IPS DF 4.7 (cell line): ENCODE results near the gene FBLN2.
"Not testable (repeated sequence)": the region's sequence is repeated elsewhere in the genome, so short reads cannot be mapped to it uniquely, and the experiment has no call there.

Source experiments
- DNase-seq: peaks from one replicate; pipeline ENCODE4 v3.0.0-alpha.2; 2013; ENCODE audit warnings: low spot score; ENCODE audit errors: extremely low read depth

The FBLN2 gene

DNA sequence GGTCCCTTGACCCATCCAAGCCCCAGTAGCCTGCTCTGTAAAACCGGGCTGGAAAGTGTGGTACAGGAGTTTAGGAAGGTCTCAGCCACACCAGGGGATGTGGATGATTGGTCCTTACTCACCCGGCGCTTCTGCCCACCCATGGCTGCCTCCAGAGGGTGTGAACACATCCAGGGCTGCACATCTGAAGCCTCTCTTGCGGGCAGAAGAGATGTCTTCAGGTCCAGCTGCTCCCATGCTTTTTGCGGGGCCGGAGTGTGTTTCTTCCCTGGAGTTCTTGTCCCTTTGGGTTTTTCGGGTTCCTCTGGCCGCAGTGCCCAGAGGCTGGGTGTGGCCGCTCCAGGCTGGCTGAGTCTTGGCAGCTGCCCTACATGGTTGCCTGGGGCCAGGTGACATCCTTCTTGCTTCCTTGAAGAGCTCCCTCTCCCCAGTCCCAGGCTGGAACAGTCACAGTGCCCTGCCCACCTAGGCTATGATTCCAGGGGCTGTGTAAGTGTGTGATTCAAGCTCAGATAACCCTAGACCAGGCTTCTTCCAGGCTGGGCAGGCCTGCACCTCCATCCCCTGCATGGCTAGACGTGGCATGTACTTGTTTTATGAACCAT, 34.9 kb upstream of the FBLN2 start:
- no peak for DNase-seq

GRCh38 chr3:13514639-13515435, 34.1 kb upstream of the FBLN2 start:
- no peak for DNase-seq

DNA sequence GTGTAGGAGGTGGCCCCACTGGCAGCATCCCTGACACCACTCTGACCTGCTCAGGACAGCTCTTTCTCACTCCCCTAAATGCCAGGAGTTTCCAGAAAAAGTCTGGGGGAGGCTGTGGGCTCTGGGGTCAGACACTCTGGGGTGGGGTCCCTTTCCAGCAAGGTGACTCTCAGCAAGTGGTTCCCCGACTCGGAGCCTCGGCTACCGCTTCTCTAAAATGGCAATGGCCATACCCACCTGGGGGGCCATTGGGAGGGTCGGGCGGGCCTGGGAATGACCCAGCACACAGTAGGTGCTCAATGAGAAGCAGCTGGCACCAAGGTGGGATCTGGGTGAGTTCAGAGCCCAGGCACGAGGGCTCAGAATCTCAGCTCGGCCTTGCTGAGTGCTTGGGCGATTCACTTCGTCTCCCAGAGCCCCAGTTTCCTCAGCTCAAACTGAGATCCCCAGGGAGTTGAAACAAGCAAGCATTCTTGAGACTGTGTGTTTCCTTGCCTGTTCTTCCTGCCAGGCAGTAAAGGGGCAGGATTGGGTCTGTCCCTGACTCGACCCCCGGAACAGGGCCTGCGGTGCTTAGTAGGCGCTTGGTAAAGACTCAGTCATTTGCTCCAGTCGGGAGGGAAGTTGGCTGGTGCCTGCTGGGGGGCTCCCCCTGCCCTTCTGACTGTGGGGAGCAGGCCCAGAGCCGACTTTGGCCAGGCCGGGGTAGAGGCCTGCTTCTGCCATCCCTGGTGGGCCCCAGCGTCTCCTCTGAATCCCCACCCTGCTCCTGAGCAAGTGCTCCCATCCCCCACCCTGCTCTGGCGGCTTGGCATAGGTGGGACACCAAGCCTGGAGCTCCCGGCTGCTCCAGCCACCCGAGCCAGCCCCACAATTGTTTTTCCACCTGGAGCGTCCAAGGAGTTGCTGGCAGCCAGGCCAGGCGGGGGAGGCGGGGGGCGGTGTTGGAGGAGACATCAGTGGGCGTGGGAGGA, 32.9 kb upstream of the FBLN2 start:
- DNase-seq = no peak

DNA sequence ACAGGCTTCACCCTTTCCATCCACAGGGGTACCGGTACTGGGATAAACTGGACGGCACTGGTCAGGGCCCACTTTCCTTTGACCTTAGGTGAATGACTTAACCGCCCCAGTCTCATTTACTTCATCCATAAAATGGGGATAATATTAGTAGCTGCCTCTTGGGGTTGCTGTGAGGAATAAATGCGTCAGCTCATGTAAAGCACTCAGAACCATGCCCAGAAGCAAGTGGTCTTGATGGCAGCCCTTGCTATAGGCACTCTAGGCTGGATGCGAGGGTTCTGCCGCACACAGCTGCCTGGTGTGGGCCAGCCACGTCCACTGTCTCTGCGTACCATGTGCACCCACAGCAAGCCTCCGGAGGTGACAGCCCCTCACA, 32.2 kb upstream of the FBLN2 start:
- no peak for DNase-seq

DNA sequence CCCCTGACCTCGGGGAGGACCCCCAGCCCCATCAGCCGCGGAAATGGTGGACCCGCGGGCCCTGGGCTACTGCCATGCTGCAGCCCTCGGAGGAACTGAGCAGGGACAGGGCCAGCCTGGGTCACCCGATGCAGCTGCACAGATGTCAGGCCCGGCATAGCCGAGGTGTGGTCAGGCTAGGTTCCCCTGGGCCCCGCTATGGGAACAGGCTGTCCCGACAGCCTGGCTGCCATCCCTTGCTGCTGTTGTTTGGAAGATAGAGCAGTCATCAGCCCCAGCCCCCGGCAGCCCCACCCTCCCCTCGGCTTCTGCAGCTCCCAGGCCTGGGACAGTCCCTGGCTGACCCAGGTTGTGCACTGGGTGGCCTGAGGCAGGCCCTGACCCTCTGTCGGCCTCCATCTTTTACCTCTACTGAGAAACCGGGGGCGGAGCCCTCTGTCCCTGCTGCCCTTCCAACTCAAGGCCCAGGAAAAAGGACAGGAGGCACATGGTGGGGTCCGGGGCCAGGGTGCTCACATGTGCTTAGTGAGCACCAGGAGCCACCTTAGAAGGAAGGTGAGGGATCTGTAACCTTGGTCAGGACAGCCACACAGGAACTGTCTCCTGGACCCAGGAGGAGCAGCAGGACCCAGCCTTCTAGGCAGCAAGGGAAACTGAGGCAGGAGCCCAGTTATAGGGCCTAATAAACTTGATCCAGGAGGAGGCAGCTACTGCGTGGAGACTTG, 31.5 kb upstream of the FBLN2 start:
- DNase-seq = no peak

GRCh38 chr3:13518516-13518953, 30.4 kb upstream of the FBLN2 start:
- DNase-seq = no peak

DNA sequence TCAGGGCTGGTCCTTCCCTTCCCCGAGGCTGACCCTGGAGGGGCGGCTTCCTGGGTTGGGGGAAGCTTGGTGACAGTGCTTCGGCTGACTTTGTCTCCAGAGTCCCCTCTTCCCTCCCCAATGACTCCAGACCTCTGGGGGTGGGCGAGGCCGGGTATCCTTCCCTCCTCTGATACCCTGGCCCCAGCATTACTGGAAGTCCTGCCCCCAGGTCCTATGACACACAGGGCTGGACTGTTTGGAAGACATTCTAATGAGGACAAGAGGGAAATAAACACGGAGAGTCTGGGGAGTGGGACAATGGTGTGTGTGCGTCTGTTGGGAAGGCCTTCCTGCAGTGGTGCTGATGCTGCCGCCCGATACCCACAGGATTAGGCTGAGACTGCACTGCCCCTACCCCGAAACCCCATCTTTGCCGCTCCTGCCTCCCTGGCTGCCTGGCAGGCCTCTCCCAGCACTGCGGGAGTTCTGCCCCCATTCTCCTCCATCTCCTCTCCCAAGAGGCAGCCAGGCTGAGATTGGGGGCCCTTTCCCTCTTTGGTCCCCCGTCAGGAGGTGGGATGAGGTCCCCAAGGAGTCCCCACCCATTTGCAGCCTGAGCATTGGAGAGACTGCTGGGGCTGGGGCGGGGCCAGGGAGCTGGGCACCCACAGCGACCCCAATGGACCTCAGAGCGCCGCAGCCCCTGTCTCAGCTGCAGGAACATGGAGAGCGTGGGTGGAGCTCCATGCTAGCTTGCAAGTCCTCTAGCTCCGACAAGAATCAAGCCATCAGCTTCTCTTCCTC, 29.7 kb upstream of the FBLN2 start:
- no peak for DNase-seq

GRCh38 chr3:13520326-13520880, 28.5 kb upstream of the FBLN2 start:
- no peak for DNase-seq

DNA sequence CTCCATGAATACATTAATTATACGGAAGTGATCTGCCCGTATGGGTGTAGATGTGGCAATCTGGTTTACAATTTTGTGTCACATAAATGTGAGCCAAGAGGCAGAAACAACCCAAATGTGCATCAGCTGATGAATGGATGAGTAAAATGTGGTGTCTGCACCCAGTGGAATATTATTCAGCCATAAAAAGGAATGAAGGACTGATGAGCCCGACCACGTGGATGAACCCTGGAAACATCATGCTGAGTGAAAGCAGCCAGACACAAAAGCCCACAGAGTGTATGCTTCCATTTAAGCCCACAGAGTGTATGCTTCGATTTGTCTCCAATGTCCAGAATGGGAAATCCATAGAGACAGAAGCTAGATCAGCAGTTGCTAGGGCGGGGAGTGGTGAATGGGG, 27.6 kb upstream of the FBLN2 start:
- no peak for DNase-seq

GRCh38 chr3:13521749-13522148, 27.2 kb upstream of the FBLN2 start:
- DNase-seq = not testable (repeated sequence)

GRCh38 chr3:13522236-13522635, 26.7 kb upstream of the FBLN2 start:
- no peak for DNase-seq

GRCh38 chr3:13524979-13525669, 23.8 kb upstream of the FBLN2 start:
- no peak for DNase-seq

GRCh38 chr3:13525827-13526625, 22.9 kb upstream of the FBLN2 start:
- DNase-seq = no peak

GRCh38 chr3:13526626-13526949, 22.3 kb upstream of the FBLN2 start:
- no peak for DNase-seq

DNA sequence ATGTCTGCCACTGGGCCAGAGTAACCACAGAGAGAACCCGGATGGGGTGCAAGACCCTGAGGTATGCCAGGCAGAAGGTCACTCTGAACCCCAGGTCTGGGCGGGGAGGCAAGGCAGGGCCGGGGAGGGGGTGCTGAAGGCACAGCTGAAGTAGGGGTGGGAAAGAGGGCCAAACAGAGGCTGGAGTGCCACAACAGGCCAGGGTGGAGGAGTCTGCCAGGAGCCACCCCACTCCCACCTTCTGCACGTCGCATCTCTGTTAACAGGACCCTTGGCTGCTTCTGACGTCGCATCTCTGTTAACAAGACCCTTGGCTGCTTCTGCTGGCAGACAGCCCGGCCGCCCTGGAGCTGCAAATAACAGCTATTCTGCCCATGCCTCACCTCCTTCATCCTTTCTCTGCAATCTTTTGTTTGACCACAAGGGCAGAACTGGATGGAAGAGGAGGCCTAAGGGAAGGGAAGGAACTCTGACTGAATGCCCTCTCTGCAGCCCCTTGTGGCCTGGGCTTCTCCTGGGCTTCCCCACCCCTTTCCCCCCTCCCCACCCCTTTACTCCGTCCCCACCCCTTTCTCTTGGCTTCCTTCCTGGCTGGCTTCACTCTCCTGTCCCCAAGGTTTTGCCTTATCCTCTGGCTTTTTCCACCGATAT, 20.6 kb upstream of the FBLN2 start:
- peak; percentile 87 for DNase-seq

DNA sequence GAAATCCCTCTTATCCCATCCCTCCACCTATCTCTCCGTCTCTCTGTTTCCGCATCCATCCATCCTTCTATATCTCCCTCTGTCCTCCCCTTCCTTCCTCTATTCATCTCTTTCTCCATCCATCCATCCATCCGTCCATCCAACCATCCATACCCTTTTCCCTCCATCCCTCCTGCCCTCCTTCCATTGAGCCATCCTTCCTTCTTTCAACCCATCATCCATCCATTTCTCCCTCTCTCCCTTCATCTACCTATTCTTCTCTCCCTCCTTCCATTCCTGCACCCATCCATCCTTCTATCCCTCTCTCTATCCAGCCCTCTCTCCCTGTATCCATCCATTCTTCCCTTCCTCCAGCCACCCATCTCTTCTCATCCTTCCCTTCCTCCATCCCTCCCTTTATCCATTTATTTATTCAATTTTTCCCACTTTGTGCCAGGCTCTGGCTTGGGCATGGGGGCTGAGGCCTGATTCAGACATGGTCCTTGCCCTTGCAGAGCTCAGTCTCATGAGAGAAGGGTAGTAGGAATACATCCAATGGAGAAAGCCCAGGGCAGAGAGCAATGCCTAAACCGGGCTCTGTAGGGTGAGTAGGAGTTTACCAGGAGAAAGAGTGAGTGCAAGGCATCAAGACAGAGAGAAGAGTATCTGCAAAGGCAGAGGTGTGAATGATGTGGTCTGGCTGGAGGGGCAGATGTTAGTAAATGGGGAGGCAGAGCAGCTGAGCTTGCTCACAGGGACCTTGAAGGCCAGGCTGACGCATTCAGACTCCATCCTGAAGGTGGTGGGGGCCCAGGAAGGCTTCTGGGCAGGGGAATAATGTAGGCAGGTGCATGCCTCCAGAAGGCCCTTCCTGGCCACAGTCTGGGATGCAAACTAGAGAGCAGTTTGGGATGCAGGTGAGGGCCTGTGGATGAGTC, 19.5 kb upstream of the FBLN2 start:
- DNase-seq = no peak

- DNase-seq = no peak
Measured at GRCh38 chr3:13530241-13531009, 18.5 kb upstream of the FBLN2 start.
